DMS153 treated with DMSO at 0.1 percent for 48 hours (cell line): ENCODE results near the gene CD74.
A peak's percentile ranks its signal among the peaks of the same experiment; 100 is the strongest.
"Not testable (repeated sequence)": the region's sequence is repeated elsewhere in the genome, so short reads cannot be mapped to it uniquely, and the experiment has no call there.

ENCODE experiments used
- DNase-seq: peaks from one replicate; lab custom pipeline; 2025; ENCODE audit not compliant: unreplicated experiment; lab: John Stamatoyannopoulos, UW

The CD74 gene

GRCh38 chr5:150441813-150442698, 29.3 kb upstream of the CD74 start:
- no peak for DNase-seq

- DNase-seq, result no peak
Observed at GRCh38 chr5:150440948-150441812, 28.5 kb upstream of the CD74 start.

DNA sequence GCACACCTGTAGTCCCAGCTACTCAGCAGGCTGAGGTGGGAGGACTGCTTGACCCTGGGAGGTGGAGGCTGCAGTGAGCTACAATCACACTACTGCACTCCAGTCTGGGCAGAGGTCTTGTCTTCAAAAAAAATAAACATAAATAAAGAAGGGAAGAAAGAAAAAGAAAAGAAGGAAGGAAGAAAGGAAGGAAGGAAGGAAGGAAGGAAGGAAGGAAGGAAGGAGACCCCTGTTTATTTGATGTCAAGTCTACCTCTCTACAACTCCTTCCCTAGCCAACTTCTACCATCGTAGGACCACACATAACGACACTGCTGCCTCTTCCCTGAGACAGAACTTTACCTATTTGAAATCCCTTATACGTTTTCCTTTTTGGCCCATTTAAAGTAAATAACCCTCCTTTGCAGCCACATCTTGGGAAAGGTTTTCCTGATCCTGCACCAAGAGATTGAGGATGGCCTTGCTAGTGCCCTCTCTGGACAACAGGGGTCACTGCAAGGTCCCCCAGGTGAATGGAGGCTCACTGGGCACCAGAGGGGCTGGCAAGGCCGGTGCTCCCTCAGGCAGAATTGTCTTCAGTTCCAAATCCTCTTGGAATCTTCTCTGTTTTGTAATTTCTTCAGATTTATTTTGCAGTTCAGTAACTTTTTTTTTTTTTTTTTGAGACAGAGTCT, 26.3 kb upstream of the CD74 start:
- no peak for DNase-seq

- DNase-seq, result peak; percentile 22
Observed at GRCh38 chr5:150436141-150436680, 23.5 kb upstream of the CD74 start.

- no peak for DNase-seq
Observed at GRCh38 chr5:150434464-150434863, 21.8 kb upstream of the CD74 start.

- DNase-seq, result no peak
Observed at GRCh38 chr5:150431574-150431973, 18.9 kb upstream of the CD74 start.

GRCh38 chr5:150431048-150431447, 18.3 kb upstream of the CD74 start:
- DNase-seq, result no peak

DNA sequence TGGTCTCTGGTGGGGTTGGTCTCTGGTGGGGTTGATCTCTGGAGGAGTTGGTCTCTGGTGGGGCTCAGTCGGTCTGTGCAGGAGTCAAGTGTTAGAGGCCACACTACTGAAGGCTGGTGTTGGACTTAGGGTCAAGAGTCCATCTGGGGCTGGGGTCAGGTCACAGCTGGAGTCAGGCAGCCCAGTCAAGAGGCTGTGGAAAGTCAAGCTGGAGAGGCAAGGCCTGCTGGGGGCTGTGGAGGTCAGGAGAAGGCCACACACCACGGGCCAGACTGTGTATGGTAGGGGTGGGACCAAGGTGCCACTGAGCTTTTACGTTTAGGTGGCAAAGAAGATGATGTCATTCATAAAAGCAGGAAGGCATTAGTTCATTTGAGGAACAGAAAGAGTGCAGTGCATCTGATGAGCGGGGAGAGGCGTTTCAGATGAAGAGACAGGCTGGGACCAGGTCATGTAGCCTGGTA, 16.7 kb upstream of the CD74 start:
- DNase-seq, result no peak

- DNase-seq, result no peak
Observed at GRCh38 chr5:150428978-150429377, 16.3 kb upstream of the CD74 start.

DNA sequence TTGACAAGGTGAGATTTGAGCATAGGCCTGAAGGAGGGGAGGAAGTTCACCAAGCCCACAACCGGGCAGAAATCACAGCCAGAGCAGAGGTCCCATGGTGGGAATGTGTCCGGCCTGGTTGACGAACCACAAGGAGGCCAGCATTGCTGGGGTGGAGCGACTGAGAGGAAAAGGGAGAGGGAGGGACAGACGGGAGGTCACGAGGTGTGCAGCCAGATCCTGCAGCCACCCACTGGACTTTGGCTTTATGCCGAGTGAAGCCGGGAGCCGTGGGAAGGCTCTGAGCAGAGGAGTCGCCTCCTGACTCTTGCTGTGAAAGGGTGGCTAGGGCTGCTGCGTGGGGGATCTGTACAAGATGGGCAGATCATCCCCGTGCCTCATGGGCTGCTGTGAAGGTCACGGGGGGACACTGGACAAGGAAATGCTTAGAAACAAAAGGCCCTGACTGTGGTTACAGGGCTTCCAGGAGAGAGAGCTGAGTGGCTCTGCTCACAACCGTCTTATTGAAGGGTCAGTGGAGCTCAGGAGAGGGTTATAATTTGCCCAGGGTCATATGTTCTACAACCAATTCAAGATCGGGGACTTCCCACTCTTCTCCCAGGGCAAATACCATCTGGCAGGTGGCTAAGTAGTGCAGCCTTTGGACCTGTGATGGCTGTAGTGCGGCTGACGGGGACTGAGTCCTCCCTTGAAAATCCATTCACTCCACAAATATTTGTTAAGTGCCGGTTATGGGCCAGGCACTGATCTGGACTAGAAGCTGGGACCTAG, 15.6 kb upstream of the CD74 start:
- DNase-seq, result no peak

GRCh38 chr5:150426165-150426564, 13.5 kb upstream of the CD74 start:
- not testable (repeated sequence) for DNase-seq

DNA sequence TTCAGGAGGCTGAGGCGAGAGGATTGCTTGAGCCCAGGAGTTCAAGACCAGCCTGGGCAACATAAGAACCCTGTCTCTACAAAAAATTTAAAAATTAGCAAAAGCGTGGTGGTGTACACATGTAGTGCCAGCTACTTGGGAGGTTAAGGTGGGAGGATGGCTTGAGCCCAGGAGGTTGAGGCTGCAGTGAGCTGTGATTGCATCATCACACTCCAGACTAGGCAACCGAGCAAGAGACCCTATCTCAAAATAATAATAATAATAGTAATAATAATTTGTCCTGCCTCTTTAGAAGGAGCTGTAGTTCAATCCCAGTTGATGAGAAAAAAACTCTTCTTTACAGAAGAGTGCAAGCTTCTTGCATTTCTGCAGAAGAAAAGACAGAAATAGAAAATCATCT, 10.0 kb upstream of the CD74 start:
- DNase-seq, result no peak

DNA sequence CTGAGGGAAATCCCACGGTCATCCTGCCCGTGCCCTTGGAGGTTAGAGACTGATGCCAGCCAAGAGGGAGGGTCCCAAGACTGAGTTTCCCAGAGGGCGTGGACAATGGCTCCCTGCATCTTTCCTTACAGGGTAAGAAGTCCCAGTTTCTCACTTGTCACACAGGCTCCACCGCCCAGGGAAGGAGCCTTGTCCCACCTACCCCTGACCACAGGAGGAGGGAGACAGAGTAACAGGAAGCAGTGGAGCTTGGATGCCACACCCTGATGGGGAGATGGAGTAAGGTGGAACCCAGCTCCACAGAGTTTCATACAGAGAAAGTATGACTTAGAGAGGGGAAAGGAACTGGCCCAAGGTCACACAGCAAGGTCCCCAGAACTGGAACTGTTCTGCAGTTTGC, 9.4 kb upstream of the CD74 start:
- no peak for DNase-seq

- DNase-seq, result no peak
Observed at GRCh38 chr5:150419630-150420270, 7.0 kb upstream of the CD74 start.

GRCh38 chr5:150413902-150414790, 1.4 kb upstream of the CD74 start:
- DNase-seq, result not testable (repeated sequence)

GRCh38 chr5:150413176-150413901, 629 bp upstream of the CD74 start:
- no peak for DNase-seq

GRCh38 chr5:150411245-150411979, 1.3 kb downstream of the CD74 start:
- DNase-seq, result no peak
